ENCODE measurements around the gene CIC. TPM values are rescaled to one million over a fixed set of nuclear protein-coding genes. Genes with fewer than 3 reads are reported as not detected.

CIC gene
- total RNA-seq, 4 donors from 2014 or later = 50.6 to 98.3 (median 56.9) TPM

DNA sequence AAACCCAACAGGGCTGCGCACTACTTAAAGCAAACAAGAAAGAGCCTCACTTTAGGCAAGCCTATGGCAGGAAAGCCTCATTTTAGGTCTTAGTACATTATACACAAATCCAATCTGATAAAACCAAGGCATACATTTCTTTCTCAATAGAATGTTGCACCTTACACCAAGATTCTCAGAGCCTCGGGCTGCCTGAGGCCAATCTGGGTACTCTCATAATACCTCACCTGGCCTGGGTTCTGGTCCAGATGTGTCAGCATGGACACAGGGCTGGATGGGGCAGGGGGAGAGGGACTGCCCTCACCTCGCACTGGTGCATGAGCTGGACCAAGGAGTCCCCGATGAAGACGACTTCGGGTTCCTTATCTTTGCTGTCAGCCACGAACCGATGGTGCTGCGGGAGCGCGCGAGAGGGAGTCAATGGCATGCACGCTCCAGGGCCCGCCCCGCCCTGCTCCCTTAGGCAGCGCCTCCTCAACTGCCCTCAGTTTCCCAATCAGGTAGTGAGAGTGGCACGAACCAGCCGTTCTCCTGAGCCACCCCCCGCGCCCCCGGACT lies 32.7 kb downstream of the CIC start, which contains the start of gene PRR19:
TSS of gene PRR19 (plus strand) at position 487 of the 558 bp plus-strand sequence. CDS start 7,453 bp downstream, outside the sequence.
- intact Hi-C loops (cut with DNase I) = no loop called here
- peaks cover 6 to 11% of the 10 kb centered on the region in 2 donors for H3K4me1 ChIP-seq
- WGBS, 2 donors = 12 to 25% methylated on average over 6 to 17 of the region's 21 CpGs
- no peaks in the 10 kb centered on the region for H3K9me3 ChIP-seq
- H3K27ac ChIP-seq = peak within 1 kb of the TSS in 1 of 3 donors; percentile 40
- TF ChIP-seq, protein P1, sequence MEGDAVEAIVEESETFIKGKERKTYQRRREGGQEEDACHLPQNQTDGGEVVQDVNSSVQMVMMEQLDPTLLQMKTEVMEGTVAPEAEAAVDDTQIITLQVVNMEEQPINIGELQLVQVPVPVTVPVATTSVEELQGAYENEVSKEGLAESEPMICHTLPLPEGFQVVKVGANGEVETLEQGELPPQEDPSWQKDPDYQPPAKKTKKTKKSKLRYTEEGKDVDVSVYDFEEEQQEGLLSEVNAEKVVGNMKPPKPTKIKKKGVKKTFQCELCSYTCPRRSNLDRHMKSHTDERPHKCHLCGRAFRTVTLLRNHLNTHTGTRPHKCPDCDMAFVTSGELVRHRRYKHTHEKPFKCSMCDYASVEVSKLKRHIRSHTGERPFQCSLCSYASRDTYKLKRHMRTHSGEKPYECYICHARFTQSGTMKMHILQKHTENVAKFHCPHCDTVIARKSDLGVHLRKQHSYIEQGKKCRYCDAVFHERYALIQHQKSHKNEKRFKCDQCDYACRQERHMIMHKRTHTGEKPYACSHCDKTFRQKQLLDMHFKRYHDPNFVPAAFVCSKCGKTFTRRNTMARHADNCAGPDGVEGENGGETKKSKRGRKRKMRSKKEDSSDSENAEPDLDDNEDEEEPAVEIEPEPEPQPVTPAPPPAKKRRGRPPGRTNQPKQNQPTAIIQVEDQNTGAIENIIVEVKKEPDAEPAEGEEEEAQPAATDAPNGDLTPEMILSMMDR (IDR thresholded peaks at IDR 0.05) = no peak
- no peak for TF ChIP-seq POLR2A (IDR thresholded peaks at IDR 0.05)
- no peak for DNase-seq
- H3K27me3 ChIP-seq = no peaks in the 10 kb centered on the region
- no peaks in the 10 kb centered on the region for H3K36me3 ChIP-seq
- peak within 1 kb of the TSS in 2 of 3 donors; percentile 1 to 42 for H3K4me3 ChIP-seq (replicated peaks in 1 of 3)

DNA sequence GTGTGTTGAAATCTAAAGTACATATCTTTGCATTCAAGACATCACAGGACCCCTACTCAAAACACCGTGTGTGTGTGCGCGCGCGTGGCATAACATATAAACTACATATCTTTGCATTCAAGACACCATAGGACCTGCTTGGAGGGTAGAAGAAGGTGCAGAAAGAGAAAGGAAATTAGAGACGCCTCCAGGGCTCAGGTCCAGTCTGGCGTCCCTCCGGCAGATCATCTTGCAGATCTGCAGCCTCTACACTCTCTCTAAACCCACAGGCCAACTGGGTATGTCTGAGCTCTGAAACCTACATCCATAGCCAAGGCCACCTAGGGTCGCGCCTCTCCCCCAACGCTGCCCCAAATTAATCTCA lies 34.0 kb downstream of the CIC start:
- Histone ChIP-seq H3K27ac (no peak overlapping the region), H3K4me1 (peaks cover 6 to 11% of the 10 kb centered on the region in 2 donors), H3K4me3 (replicated peaks in 1 of 3) (no peak overlapping the region), H3K9me3 (no peaks in the 10 kb centered on the region), H3K27me3 (no peaks in the 10 kb centered on the region), H3K36me3 (no peaks in the 10 kb centered on the region)
- DNase-seq = no peak
- WGBS, 2 donors = 50 to 63% methylated on average over 11 of the region's 11 CpGs
- TF ChIP-seq, protein P1 (IDR thresholded peaks at IDR 0.05) = no peak
- no peak for TF ChIP-seq POLR2A (IDR thresholded peaks at IDR 0.05)
- intact Hi-C loops (cut with DNase I) = no loop called here

DNA sequence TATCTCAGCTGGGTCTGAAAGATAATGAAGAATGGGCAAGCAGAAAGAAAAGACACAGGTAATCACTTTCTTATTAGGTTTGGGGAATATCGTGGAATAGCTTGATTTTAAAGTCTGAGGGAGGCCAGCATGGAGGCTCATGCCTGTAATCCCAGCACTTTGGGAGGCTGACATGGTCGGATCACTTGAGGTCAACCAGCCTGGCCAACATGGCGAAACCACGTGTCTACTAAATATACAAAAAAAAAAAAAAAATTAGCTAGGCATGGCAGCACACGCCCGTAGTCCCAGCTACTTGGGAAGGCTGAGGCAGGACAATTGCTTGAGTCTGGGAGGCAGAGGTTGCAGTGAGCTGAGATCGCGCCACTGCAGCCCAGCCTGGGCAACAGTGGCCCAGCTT lies 34.8 kb downstream of the CIC start:
- no peak overlapping the region for H3K27ac ChIP-seq
- TF ChIP-seq POLR2A (IDR thresholded peaks at IDR 0.05) = no peak
- TF ChIP-seq, protein P1 (IDR thresholded peaks at IDR 0.05) = no peak
- H3K9me3 ChIP-seq = no peaks in the 10 kb centered on the region
- no peaks in the 10 kb centered on the region for H3K27me3 ChIP-seq
- 81 to 88% methylated on average over 8 of the region's 8 CpGs for WGBS, 2 donors
- no peak for DNase-seq
- intact Hi-C loops (cut with DNase I) = no loop called here
- H3K36me3 ChIP-seq = no peaks in the 10 kb centered on the region
- no peak overlapping the region for H3K4me3 ChIP-seq (replicated peaks in 1 of 3)
- H3K4me1 ChIP-seq = peaks cover 6 to 11% of the 10 kb centered on the region in 2 donors

DNA sequence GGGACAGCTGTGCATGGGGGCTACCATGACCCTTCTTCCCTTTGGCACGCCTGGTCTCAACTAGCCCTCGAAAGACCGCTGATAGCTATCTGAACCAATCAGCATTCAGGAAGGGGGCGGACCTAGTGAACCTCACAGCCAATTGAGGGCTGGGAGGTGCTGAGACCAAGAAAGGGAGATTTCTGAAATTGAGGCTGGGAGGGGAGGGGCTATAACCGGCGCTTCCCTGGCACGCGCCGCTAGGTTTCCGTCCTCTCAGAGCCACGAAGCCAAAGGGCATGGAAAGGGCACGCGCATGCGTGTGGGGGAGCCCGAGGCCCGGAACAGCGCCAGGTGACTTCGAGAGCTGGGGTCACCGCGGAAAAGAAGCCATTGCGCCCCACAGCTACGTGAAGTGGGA lies 37.6 kb downstream of the CIC start:
- peaks cover 4 to 10% of the 10 kb centered on the region in 2 donors for H3K4me1 ChIP-seq
- no peaks in the 10 kb centered on the region for H3K36me3 ChIP-seq
- TF ChIP-seq, protein P1 (IDR thresholded peaks at IDR 0.05) = no peak
- TF ChIP-seq POLR2A (IDR thresholded peaks at IDR 0.05) = no peak
- DNase-seq = no peak
- no peaks in the 10 kb centered on the region for H3K27me3 ChIP-seq
- H3K9me3 ChIP-seq = no peaks in the 10 kb centered on the region
- no peak overlapping the region for H3K4me3 ChIP-seq (replicated peaks in 1 of 3)
- no peak overlapping the region for H3K27ac ChIP-seq
- 83 to 93% methylated on average over 22 of the region's 22 CpGs for WGBS, 2 donors
- intact Hi-C loops (cut with DNase I) = no loop called here

DNA sequence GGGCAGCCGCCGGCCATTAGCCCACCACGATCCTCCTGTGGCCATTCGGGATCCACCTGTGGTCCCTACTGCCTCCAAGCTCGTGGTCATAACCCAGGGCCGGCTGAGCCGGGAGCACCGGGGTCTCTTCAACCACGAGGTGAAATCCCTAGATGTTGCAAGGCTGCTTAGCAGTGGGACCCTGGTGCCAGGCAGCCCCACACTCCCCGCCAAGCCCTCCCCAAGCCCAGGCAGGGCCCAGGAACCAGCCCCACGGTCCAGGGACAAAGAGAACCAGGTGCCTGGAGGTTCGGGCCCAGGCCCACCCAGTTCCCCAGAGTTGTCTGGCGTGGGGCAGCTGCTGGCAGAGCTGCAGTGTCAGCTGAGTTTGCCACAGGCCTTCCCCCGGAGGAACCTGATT lies 40.6 kb downstream of the CIC start:
- Histone ChIP-seq H3K4me3 (replicated peaks in 1 of 3) (no peak overlapping the region), H3K36me3 (no peaks in the 10 kb centered on the region), H3K27me3 (no peaks in the 10 kb centered on the region), H3K9me3 (no peaks in the 10 kb centered on the region), H3K4me1 (peaks cover 5 to 10% of the 10 kb centered on the region in 2 donors), H3K27ac (no peak overlapping the region)
- intact Hi-C loops (cut with DNase I) = no loop called here
- TF ChIP-seq POLR2A (IDR thresholded peaks at IDR 0.05) = no peak
- TF ChIP-seq, protein P1 (IDR thresholded peaks at IDR 0.05) = no peak
- no peak for DNase-seq
- 92% methylated on average over 9 of the region's 14 CpGs for WGBS, 2 donors
